HG03280 (cell line): ENCODE results near the gene RO60.

Experiments used
- ATAC-seq: cut with Tn5 transposase; IDR thresholded peaks from one replicate; pipeline ENCODE4 v1.9.1; 2021; ENCODE audit warnings: mild to moderate bottlenecking, moderate library complexity; ENCODE audit not compliant: unreplicated experiment

RO60 gene

GRCh38 chr1:193060406-193060805, 994 bp downstream of the RO60 start:
- ATAC-seq: no peak

- no peak for ATAC-seq
Measured at GRCh38 chr1:193060938-193061337, 1.5 kb downstream of the RO60 start.

DNA sequence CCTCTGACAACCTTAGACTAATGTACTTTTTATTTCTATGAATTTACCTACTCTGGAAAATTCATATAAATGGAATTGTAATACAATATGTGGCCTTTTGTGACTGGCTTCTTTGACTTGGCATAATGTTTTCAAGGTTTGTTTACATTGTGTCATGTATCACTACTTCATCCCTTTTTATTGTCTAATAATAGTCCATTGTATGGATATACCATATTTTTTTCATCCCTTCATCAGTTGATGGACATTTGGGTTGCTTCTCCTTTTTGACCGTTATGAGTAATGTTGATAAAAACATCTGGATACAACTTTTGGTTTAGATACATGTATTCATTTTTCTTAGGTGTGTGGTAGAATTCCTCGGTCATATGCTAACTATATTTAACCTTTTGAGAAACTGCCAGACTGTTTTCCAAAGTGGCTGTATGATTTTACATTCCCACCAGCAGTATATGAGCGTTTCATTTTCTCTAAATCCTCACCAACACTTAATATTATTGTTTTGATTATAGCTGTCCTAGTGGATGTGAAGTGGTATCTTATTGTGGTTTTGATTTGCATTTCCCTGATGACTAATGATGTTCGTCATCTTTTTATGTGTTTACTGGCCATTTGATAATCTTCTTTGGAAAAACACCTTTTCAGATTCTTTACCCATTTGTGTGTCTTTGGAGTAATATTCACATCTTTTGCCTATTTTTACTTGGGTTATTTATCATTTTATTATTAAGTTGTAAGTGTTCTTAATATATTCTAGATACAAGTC, 3.5 kb downstream of the RO60 start:
- no peak for ATAC-seq

GRCh38 chr1:193065954-193066353, 6.5 kb downstream of the RO60 start:
- ATAC-seq: no peak

- ATAC-seq: no peak
Measured at GRCh38 chr1:193066606-193067005, 7.2 kb downstream of the RO60 start.

GRCh38 chr1:193068013-193068412, 8.6 kb downstream of the RO60 start:
- no peak for ATAC-seq

GRCh38 chr1:193069748-193070385, 10.5 kb downstream of the RO60 start:
- peak; percentile 42 for ATAC-seq

- ATAC-seq: peak; percentile 36
Measured at GRCh38 chr1:193070386-193070753, 11.0 kb downstream of the RO60 start.

DNA sequence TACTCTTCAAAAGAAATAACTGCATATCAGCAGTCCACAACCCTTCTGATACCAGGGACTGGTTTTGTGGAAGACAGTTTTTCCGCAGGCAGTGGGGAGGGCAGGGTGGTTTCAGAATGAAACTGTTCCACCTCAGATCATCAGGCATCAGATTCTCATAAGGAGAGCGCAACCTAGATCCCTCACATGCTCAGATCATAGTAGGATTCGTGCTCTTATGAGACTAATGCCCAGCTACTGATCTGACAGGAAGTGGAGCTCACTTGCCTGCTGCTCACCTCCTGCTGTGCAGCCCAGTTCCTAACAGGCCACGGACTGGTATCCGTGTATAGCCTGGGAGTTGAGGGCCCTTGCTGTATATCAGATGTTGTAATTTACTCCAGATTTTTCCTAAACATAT, 11.5 kb downstream of the RO60 start:
- ATAC-seq: peak; percentile 51

DNA sequence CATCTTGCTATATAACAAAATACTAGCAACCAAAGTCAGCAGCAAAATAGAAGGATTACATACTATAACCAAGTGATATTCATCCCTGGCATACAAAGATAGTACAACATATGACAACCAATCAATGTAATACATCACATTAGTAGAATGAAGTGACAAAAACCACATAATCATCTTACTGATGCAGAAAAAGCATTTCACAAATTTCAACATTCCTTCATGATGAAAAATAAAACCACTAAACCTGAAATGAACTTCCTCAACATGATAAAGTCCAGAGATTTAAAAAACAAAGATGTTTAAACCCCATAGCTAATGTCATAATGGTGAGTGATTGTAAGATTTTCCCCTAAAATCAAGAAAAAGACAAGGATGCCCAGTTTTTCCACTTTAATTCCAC, 18.6 kb downstream of the RO60 start:
- ATAC-seq: no peak

GRCh38 chr1:193079187-193079586, 19.8 kb downstream of the RO60 start:
- no peak for ATAC-seq

- peak; percentile 99 for ATAC-seq
Measured at GRCh38 chr1:193083365-193084088, 24.1 kb downstream of the RO60 start.

DNA sequence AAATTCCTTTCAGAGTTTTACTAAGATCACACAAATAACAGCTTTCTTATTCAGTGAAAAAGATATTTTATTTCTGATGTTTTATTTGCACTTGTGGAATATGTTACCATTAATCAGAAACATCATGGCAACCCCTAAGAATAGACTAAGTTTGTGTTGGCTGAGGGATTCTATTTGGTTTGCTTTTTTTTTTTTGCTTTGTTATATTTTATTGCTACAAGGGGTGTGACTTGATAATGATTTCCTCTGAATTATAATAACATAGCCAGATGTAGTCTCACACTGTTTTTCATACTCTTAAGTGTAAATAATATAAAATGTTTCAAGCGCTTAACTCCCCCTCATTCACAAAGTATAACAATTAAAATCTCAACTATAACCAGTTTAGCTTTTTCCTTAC, 25.9 kb downstream of the RO60 start:
- no peak for ATAC-seq

DNA sequence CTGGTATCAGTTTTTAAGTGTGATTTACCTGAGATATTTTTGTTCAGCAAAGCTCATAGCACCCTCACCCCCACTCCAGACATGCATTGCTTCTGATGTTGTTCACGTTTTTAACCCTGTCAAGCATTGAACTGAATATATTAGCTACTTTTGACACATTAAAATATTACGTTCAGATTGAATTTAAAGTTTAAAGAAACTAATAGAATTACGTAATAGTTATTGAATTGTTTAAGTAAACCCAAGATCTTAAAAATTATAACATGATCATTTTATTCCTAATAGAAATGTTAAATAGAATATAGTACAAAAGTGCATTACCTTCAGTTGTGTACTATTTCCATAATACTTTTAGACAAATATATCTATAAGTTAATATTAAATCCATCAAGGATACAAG, 26.9 kb downstream of the RO60 start:
- no peak for ATAC-seq

DNA sequence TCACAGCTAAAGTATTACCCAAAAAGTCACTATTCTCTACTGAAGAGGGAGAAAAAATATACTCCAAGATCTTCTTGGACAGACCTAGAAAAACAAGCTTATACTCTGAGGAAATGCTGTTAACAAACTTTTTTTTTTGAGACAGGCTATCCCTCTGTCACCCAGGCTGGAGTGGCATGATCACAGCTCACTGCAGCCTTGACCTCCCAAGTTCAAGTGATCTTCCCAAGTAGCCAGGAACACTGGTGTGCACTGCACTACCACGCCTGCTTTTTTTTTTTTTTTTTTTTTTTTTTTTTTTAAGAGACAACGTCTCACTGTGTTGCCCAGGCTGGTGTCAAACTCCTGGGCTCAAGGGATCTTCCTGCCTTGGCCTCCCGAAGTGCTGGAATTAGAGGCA, 28.5 kb downstream of the RO60 start:
- no peak for ATAC-seq

- ATAC-seq: no peak
Measured at GRCh38 chr1:193090865-193091264, 31.5 kb downstream of the RO60 start.

- ATAC-seq: no peak
Measured at GRCh38 chr1:193094112-193094511, 34.7 kb downstream of the RO60 start.

DNA sequence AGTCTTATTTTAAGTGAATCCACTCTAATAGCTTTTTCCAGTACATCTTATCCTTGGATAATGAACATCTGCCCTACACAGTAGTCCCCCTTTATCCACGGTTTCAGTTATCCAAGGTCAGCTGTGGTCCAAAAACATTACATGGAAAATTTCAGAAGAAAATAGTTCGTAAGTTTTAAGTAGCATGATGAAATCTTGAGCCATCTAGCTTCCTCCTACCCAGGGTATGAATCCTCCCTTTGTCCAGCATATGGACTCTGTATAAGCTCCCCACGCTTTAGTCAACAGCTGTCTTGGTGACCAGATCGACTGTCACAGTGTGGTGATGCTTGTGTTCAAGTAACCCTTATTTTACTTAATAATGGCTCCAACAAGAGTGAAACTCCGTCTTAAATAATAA, 43.2 kb downstream of the RO60 start:
- no peak for ATAC-seq

DNA sequence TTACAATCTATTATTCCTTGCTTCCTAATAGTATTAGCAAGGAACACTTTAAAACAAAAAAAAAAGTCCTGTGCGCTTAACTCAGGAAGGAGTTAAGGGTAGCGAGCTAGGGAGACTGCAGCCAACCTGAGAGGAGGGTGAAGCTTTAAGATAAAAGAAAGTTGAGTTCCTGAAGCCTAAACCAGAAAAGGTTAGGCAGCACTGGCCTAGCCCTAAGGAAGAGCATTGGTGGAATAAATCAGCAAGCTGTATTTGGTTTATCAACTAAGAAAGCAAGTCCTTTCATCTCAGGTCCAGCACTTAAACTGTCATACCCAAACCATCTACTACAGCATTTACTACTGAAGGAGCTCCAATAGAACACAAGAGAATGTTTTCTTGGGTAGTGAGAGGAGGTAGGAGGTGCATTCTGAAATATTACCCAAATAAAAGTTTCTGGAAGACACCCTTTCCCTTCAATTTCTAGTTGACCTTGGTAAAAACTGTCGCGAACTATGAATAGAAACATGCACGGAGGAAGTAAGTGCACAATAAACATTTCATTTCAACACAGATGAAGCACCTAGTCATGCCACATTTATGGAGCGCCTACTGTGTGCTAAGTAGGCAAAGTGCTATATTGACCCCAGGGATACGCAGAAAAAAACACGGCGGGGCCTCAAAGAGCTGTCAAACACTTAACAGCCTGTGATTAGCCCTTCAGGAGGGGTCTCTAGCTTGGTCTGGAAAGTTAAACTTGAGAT, 44.5 kb downstream of the RO60 start:
- ATAC-seq: no peak

GRCh38 chr1:193104502-193104906, 45.1 kb downstream of the RO60 start:
- peak; percentile 40 for ATAC-seq
